HepG2 (cell line): ENCODE data around the gene NEIL3. TPM values are rescaled to one million over a fixed set of nuclear protein-coding genes. Genes with fewer than 3 reads are reported as not detected.

ENCODE experiments used
- ATAC-seq: fragments of 200-7000 bp; cut with Tn5 transposase; 3 replicates; pipeline ENCODE4 v1.9.1; 2020; ENCODE audit warnings: mild to moderate bottlenecking, moderate library complexity
- BruUV-seq: library from RNA; stranded (reverse); fragments of 400-500 nt; replicated peaks from 2 replicates; lab custom pipeline; 2021; lab: Mats Ljungman, UMichigan
- CTCF ChIA-PET: fragments of 300-600 bp; formaldehyde crosslinking; extraction: SDS; loops from one replicate; lab custom pipeline; 2021; ENCODE audit warnings: low total read pairs, inconsistent platforms, low intra/inter-chr PET ratio; lab: Yijun Ruan, JAX
- POLR2A ChIA-PET: fragments of 350-600 bp; sonication (Branson Sonifier 250); formaldehyde crosslinking; loops from one replicate; lab custom pipeline; 2020; ENCODE audit warnings: antibody characterized with exemption, inconsistent platforms; lab: Yijun Ruan, JAX
- DNase-seq: peaks from one replicate; pipeline ENCODE4 v3.0.0-alpha.2; 2015; ENCODE audit warnings: low spot score
- FAIRE-seq: peaks from 3 replicates; lab custom pipeline; 2011; peaks lifted over from hg19 to GRCh38; lab: Jason Lieb, UNC
- H2AFZ ChIP-seq: one replicate; pipeline ENCODE4 v1.6.1; 2011; ENCODE audit warnings: low read length, inconsistent platforms
- H3K27ac ChIP-seq: fragments of 300-600 bp; 3 replicates; pipeline ENCODE4 v1.8.0; 2011; ENCODE audit warnings: mixed run types, mild to moderate bottlenecking, mixed read lengths, low read length, inconsistent platforms; ENCODE audit not compliant: insufficient read depth; ENCODE audit errors: extremely low read length
- H3K27me3 ChIP-seq, 2 experiments: fragments of 200-600 bp in 1 of 2; 2 replicates in 1 of 2; 3 replicates in 1 of 2; pipeline versions ENCODE4 v1.6.0 to v1.8.0; 2011; ENCODE audit warnings: low read length in 2 of 2, mild to moderate bottlenecking in 2 of 2, moderate library complexity in 2 of 2, inconsistent platforms in 1 of 2; ENCODE audit not compliant: insufficient read depth in 2 of 2, control insufficient read depth in 1 of 2
- H3K36me3 ChIP-seq, 2 experiments: fragments of 200-600 bp in 1 of 2; replicated peaks in 1 of 2; 2 replicates in 1 of 2; 3 replicates in 1 of 2; pipeline versions ENCODE4 v1.5.1 to v1.8.0; 2011; ENCODE audit warnings: low read length in 2 of 2, inconsistent platforms in 1 of 2; ENCODE audit not compliant: insufficient read depth in 2 of 2, control insufficient read depth in 1 of 2
- H3K4me1 ChIP-seq: 2 replicates; pipeline ENCODE4 v1.5.1; 2012; ENCODE audit warnings: low read length, inconsistent platforms; ENCODE audit not compliant: insufficient read depth
- H3K4me2 ChIP-seq: 2 replicates; pipeline ENCODE4 v1.6.0; 2011; ENCODE audit warnings: low read depth, low read length, inconsistent platforms
- H3K4me3 ChIP-seq, 3 experiments: fragments of 200-600 bp in 1 of 3; sonication (generic), shearing (Covaris generic) in 1 of 3; replicated peaks in 1 of 3; 2 replicates each; pipeline ENCODE4 v1.5.1; 2011 to 2016; ENCODE audit warnings: low read length in 3 of 3, inconsistent platforms in 2 of 3, low read depth in 2 of 3, mild to moderate bottlenecking in 2 of 3, control low read depth in 1 of 3, mixed read lengths in 1 of 3; ENCODE audit not compliant: insufficient read depth in 1 of 3
- H3K79me2 ChIP-seq: one replicate; pipeline ENCODE4 v1.6.1; 2011; ENCODE audit warnings: low read length, inconsistent platforms; ENCODE audit not compliant: insufficient read depth
- H3K9ac ChIP-seq: 2 replicates; pipeline ENCODE4 v1.6.0; 2011; ENCODE audit warnings: mild to moderate bottlenecking, low read depth, low read length, inconsistent platforms; ENCODE audit not compliant: insufficient read depth
- H3K9me3 ChIP-seq: 2 replicates; pipeline ENCODE4 v1.5.1; 2012; ENCODE audit warnings: mild to moderate bottlenecking, low read length
- H4K20me1 ChIP-seq: 2 replicates; pipeline ENCODE4 v1.6.0; 2011; ENCODE audit warnings: inconsistent platforms, mild to moderate bottlenecking, low read length, moderate library complexity; ENCODE audit not compliant: insufficient read depth
- ATF2 ChIP-seq: sonication (generic); formaldehyde crosslinking; IDR thresholded peaks from 2 replicates; pipeline ENCODE4 v1.4.0; 2020; ENCODE audit warnings: missing genetic modification reagents
- BHLHE40 ChIP-seq: IDR thresholded peaks from 2 replicates; pipeline ENCODE4 v1.6.1; 2011; ENCODE audit warnings: low read length, improper control_type of control experiment
- ESRRA ChIP-seq: sonication (generic); formaldehyde crosslinking; IDR thresholded peaks from 2 replicates; pipeline ENCODE4 v1.5.1; 2020; ENCODE audit warnings: mild to moderate bottlenecking, low read depth, missing genetic modification reagents
- GRHL1 ChIP-seq: sonication (generic); formaldehyde crosslinking; conservative IDR thresholded peaks from 2 replicates; pipeline ENCODE4 v1.8.0; 2022; ENCODE audit warnings: missing genetic modification reagents
- IKZF4 ChIP-seq: sonication (generic); formaldehyde crosslinking; IDR thresholded peaks from 2 replicates; pipeline ENCODE4 v1.5.1; 2020; ENCODE audit warnings: borderline replicate concordance, mild to moderate bottlenecking, low read depth, missing genetic modification reagents; ENCODE audit errors: not compliant biosample characterization
- MAF1 ChIP-seq: sonication (generic); formaldehyde crosslinking; IDR thresholded peaks from 2 replicates; pipeline ENCODE4 v1.5.0; 2020; ENCODE audit warnings: missing genetic modification reagents, borderline replicate concordance
- MYPOP ChIP-seq: sonication (generic); formaldehyde crosslinking; IDR thresholded peaks from 2 replicates; pipeline ENCODE4 v1.8.1; 2023; ENCODE audit warnings: mild to moderate bottlenecking, moderate library complexity, missing genetic modification reagents
- NFYC ChIP-seq: IDR thresholded peaks from 2 replicates; pipeline ENCODE4 v1.6.1; 2016; ENCODE audit warnings: missing genetic modification reagents, missing compliant biosample characterization
- POGZ ChIP-seq: sonication (generic); formaldehyde crosslinking; IDR thresholded peaks from 2 replicates; pipeline ENCODE4 v1.4.0; 2020; ENCODE audit warnings: mild to moderate bottlenecking, missing genetic modification reagents
- SIN3B ChIP-seq: fragments of 150-350 bp; IDR thresholded peaks from 2 replicates; pipeline ENCODE4 v1.6.1; 2014; ENCODE audit warnings: low read length
- TFDP2 ChIP-seq: sonication (generic); formaldehyde crosslinking; IDR thresholded peaks from 2 replicates; pipeline ENCODE4 v1.4.0; 2020; ENCODE audit warnings: missing genetic modification reagents
- ZMYM2 ChIP-seq: sonication (generic); formaldehyde crosslinking; IDR thresholded peaks from 2 replicates; pipeline ENCODE4 v1.8.0; 2022; ENCODE audit warnings: mild to moderate bottlenecking, missing genetic modification reagents
- ZNF33B ChIP-seq: sonication (generic); formaldehyde crosslinking; IDR thresholded peaks from 2 replicates; pipeline ENCODE4 v1.5.1; 2020; ENCODE audit warnings: mild to moderate bottlenecking, missing genetic modification reagents
- ZNF572 ChIP-seq: sonication (generic); formaldehyde crosslinking; IDR thresholded peaks from 2 replicates; pipeline ENCODE4 v1.5.1; 2020; ENCODE audit warnings: mild to moderate bottlenecking, missing genetic modification reagents
- ZNF605 ChIP-seq: sonication (generic); formaldehyde crosslinking; IDR thresholded peaks from 2 replicates; pipeline ENCODE4 v1.8.0; 2022; ENCODE audit warnings: mild to moderate bottlenecking, missing genetic modification reagents
- ZNF737 ChIP-seq: sonication (generic); formaldehyde crosslinking; IDR thresholded peaks from 2 replicates; pipeline ENCODE4 v1.5.0; 2020; ENCODE audit warnings: missing genetic modification reagents, mild to moderate bottlenecking, borderline replicate concordance
- WGBS: methylation state at CpG from one replicate; pipeline ENCODE4 v1.1.6; 2017; ENCODE audit warnings: low lambda C conversion rate; 5-methylcytosine and 5-hydroxymethylcytosine counted together
- in situ Hi-C: cut with HindIII; loops from 2 replicates; pipeline ENCODE4 v1.10.0; 2017; ENCODE audit warnings: low pct_unique_long_range_greater_than_20kb; ENCODE audit not compliant: extremely low pct_ligation_motif_present
- intact Hi-C: fragments of 100-400 bp; cut with micrococcal nuclease; formaldehyde crosslinking; loops from one replicate; pipeline ENCODE4 v1.10.0; 2022; ENCODE audit not compliant: unreplicated experiment
- polyA plus RNA-seq, 8 experiments: library from polyadenylated mRNA; depleted of rRNA in 3 of 8; stranded (reverse) in 7 of 8; unstranded in 1 of 8; fragments of >200 nt; fragmentation: Illumina TruSeq in 4 of 8; extraction: Trizol in 4 of 8; gene quantifications; 2 replicates each; pipeline versions ENCODE4 v1.2.1 to v1.2.3, GENCODE V29; 2011 to 2016; ENCODE audit warnings: low read depth in 4 of 8, missing spikeins in 1 of 8, mixed read lengths in 1 of 8; ENCODE audit not compliant: insufficient read depth in 1 of 8
- total RNA-seq, 5 experiments: library from RNA; depleted of rRNA; stranded (reverse); fragments of >200 nt; fragmentation: Illumina TruSeq; extraction: Trizol; gene quantifications; 2 replicates each; pipeline ENCODE4 v1.2.3, GENCODE V29; 2016; ENCODE audit warnings: low read depth in 1 of 5
- TF ChIP-seq, protein P1 (sequence below): sonication (generic); formaldehyde crosslinking; IDR thresholded peaks from 2 replicates; pipeline ENCODE4 v1.4.0; 2020; ENCODE audit warnings: missing genetic modification reagents
- TF ChIP-seq, protein P2 (sequence below): sonication (generic); formaldehyde crosslinking; IDR thresholded peaks from 2 replicates; pipeline ENCODE4 v1.8.1; 2022; ENCODE audit warnings: mild to moderate bottlenecking, missing genetic modification reagents

The NEIL3 gene
- total and polyA plus RNA-seq, 2 of the 13 experiments (the other 11 are each of a cell fraction or from before 2014, with no cell fraction given): 3.5 to 8.4 TPM

DNA sequence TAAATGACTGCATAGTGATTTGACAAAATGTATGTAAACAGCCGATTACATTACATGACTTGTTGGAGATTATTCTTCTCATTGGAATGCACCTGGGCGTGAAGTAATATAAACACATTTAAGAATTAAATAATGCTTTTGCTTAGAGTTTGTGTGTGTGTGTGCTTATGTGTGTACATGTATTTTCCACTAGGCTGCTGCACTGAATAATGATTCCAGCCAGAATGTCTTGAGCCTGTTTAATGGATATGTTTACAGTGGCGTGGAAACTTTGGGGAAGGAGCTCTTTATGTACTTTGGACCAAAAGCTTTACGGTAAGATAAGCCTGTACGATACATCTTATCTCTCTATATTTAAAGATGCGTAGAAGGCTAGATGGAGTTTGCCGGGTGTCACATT, 12.6 kb downstream of the NEIL3 start:
- no peaks in the 10 kb centered on the region for H4K20me1 ChIP-seq
- H3K27me3 ChIP-seq: no peaks in the 10 kb centered on the region
- no peaks in the 10 kb centered on the region for H3K36me3 ChIP-seq
- intact Hi-C loops: no loop called here
- H3K9ac ChIP-seq: no peak overlapping the region
- in situ Hi-C loops: no loop called here
- no peak overlapping the region for H2AFZ ChIP-seq
- ATAC-seq (no peak), FAIRE-seq (no peak), DNase-seq (no peak)
- CTCF ChIA-PET: no interaction called here
- BruUV-seq: no TSS peak
- POLR2A ChIA-PET: no interaction called here
- no peaks in the 10 kb centered on the region for H3K79me2 ChIP-seq
- no peak overlapping the region for H3K27ac ChIP-seq
- TF ChIP-seq TFDP2 (no peak), ZNF605 (CRISPR knock-in tag) (no peak), MAF1 (no peak), ZNF572 (CRISPR knock-in tag) (no peak), SIN3B (no peak), IKZF4 (CRISPR knock-in tag) (no peak), ZNF33B (CRISPR knock-in tag) (no peak), NFYC (no peak), BHLHE40 (no peak), ESRRA (CRISPR knock-in tag) (no peak), ZNF737 (no peak), ATF2 (CRISPR knock-in tag) (no peak), ZMYM2 (CRISPR knock-in tag) (no peak), MYPOP (CRISPR knock-in tag) (no peak), GRHL1 (no peak), POGZ (CRISPR knock-in tag) (no peak)
- TF ChIP-seq, protein P1, sequence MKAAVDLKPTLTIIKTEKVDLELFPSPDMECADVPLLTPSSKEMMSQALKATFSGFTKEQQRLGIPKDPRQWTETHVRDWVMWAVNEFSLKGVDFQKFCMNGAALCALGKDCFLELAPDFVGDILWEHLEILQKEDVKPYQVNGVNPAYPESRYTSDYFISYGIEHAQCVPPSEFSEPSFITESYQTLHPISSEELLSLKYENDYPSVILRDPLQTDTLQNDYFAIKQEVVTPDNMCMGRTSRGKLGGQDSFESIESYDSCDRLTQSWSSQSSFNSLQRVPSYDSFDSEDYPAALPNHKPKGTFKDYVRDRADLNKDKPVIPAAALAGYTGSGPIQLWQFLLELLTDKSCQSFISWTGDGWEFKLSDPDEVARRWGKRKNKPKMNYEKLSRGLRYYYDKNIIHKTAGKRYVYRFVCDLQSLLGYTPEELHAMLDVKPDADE: no peak
- TF ChIP-seq, protein P2, sequence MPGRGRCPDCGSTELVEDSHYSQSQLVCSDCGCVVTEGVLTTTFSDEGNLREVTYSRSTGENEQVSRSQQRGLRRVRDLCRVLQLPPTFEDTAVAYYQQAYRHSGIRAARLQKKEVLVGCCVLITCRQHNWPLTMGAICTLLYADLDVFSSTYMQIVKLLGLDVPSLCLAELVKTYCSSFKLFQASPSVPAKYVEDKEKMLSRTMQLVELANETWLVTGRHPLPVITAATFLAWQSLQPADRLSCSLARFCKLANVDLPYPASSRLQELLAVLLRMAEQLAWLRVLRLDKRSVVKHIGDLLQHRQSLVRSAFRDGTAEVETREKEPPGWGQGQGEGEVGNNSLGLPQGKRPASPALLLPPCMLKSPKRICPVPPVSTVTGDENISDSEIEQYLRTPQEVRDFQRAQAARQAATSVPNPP: no peak
- TF ChIP-seq, all 625 proteins: peak for 0
- Histone ChIP-seq H3K4me3 (no peak overlapping the region), H3K4me1 (no peaks in the 10 kb centered on the region), H3K4me2 (no peak overlapping the region), H3K9me3 (no peaks in the 10 kb centered on the region)
- WGBS: 94% methylated on average over 7 of the region's 7 CpGs
